Epithelial cell of esophagus (primary cell): ENCODE measurements around the gene OR5H15.
"Not testable (repeated sequence)": the region's sequence is repeated elsewhere in the genome, so short reads cannot be mapped to it uniquely, and the experiment has no call there.

Experiments
- DNase-seq: peaks from one replicate; pipeline ENCODE4 v3.0.0; 2010; ENCODE audit warnings: low read depth
- H3K4me3 ChIP-seq: 2 replicates; pipeline ENCODE4 v1.5.1; 2011; ENCODE audit warnings: mild to moderate bottlenecking, low read length, control low read depth
- CTCF ChIP-seq: IDR thresholded peaks from 2 replicates; pipeline ENCODE4 v1.5.1; 2011; ENCODE audit warnings: low read depth, mild to moderate bottlenecking, low read length, control low read depth, inconsistent platforms; ENCODE audit not compliant: insufficient read depth; ENCODE audit errors: missing control alignments

OR5H15 gene

GRCh38 chr3:98151241-98151640 lies 15.3 kb upstream of the OR5H15 start:
- peak; percentile 12 for DNase-seq
- H3K4me3 ChIP-seq = no peak overlapping the region
- no peak for TF ChIP-seq CTCF

DNA sequence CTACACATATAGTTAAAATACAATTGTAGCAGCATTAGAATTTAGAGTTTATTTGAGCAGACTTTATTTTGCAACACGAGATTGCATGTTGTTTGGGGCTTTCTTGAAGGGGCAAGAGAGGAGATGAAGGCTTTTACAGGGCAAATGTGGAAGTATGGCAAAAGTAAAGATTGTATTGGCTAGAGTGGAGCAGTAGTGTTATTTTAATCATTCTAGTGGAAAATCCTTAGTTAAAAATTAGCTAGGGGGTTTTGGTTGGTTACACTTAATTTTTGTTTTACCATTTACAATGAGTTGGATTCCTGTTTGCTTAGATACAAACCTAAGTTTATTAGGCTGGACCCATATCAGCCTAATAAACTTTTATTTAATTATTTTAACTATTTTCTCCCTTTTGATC lies 4.6 kb downstream of the OR5H15 start:
- TF ChIP-seq CTCF = no peak
- no peak for DNase-seq
- H3K4me3 ChIP-seq = no peak overlapping the region

- TF ChIP-seq CTCF = no peak
- no peak for DNase-seq
Measured at GRCh38 chr3:98172621-98173020, 6.1 kb downstream of the OR5H15 start.

GRCh38 chr3:98180319-98180890 lies 13.9 kb downstream of the OR5H15 start:
- DNase-seq = no peak
- no peak for TF ChIP-seq CTCF
- no peak overlapping the region for H3K4me3 ChIP-seq

More at GRCh38 chr3:98172621-98173020, 6.1 kb downstream of the OR5H15 start:
- H3K4me3 ChIP-seq = no peak overlapping the region

- DNase-seq = no peak
- TF ChIP-seq CTCF = no peak
- no peak overlapping the region for H3K4me3 ChIP-seq
Measured at GRCh38 chr3:98182196-98182595, 15.7 kb downstream of the OR5H15 start.

DNA sequence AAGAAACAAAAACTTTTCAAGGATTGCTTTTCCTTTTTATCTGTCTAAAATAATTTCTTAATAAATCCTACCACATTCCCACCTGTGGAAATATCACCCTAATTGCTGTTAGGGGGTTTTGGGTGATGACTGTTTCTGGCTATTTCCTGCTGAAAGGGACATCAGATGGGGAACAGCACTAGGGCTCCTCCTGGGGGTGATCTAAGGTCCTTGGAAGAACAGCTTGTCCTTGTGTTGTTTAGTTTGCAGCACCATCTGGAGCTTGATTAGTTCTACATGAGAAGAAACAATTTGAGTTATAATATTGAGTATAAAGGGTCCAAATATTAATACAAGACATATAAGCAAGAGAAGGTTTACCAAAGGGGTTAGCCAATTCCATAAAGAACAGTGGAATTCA lies 18.7 kb downstream of the OR5H15 start:
- TF ChIP-seq CTCF = no peak

GRCh38 chr3:98188545-98188944 lies 22.0 kb downstream of the OR5H15 start:
- no peak for DNase-seq
- H3K4me3 ChIP-seq = no peak overlapping the region
- TF ChIP-seq CTCF = peak; percentile 34

More for the DNA sequence above, 18.7 kb downstream of the OR5H15 start:
- H3K4me3 ChIP-seq = no peak overlapping the region
- DNase-seq = no peak

- not testable (repeated sequence) for DNase-seq, H3K4me3 ChIP-seq
Measured at GRCh38 chr3:98190911-98191310, 24.4 kb downstream of the OR5H15 start.

GRCh38 chr3:98196293-98196692 lies 29.8 kb downstream of the OR5H15 start:
- H3K4me3 ChIP-seq = not testable (repeated sequence)

More at GRCh38 chr3:98196293-98196692, 29.8 kb downstream of the OR5H15 start:
- DNase-seq = not testable (repeated sequence)
